Tibial nerve (tissue), 4 donors: ENCODE data around the gene ACKR4. TPM values are rescaled to one million over a fixed set of nuclear protein-coding genes. Genes with fewer than 3 reads are reported as not detected.
"Not testable (repeated sequence)": the region's sequence is repeated elsewhere in the genome, so short reads cannot be mapped to it uniquely, and the experiment has no call there.

ENCODE experiments used
- DNase-seq, 2 donors: peaks; one replicate each; pipeline ENCODE4 v3.0.0-alpha.2; 2019; ENCODE audit warnings: low spot score in 2 of 2
- H3K27ac ChIP-seq, 4 donors: fragments of 200-600 bp; sonication (generic) in 3 of 4; one replicate each; pipeline ENCODE4 v1.5.1; 2017 to 2019; ENCODE audit warnings: mild to moderate bottlenecking in 1 of 4
- H3K27me3 ChIP-seq, 2 donors: fragments of 200-600 bp; sonication (generic) in 1 of 2; one replicate each; pipeline versions ENCODE4 v1.5.1 to v1.6.0; 2017 to 2019
- H3K36me3 ChIP-seq, 3 donors: fragments of 200-600 bp; sonication (generic); one replicate each; pipeline ENCODE4 v1.5.1; 2018 to 2019
- H3K4me1 ChIP-seq, 4 donors: fragments of 200-600 bp; sonication (generic) in 3 of 4; one replicate each; pipeline ENCODE4 v1.5.1; 2017 to 2019
- H3K4me3 ChIP-seq, 4 donors: fragments of 200-600 bp; sonication (generic) in 3 of 4; one replicate each; pipeline ENCODE4 v1.5.1; 2017 to 2019; ENCODE audit warnings: mild to moderate bottlenecking in 1 of 4, moderate library complexity in 1 of 4
- H3K9me3 ChIP-seq, 4 donors: fragments of 200-600 bp; sonication (generic) in 3 of 4; one replicate each; pipeline ENCODE4 v1.5.1; 2017 to 2019
- CTCF ChIP-seq, 5 experiments: fragments of 200-600 bp in 3 of 5; fragments of 450-650 bp in 2 of 5; sonication (generic) in 3 of 5; IDR thresholded peaks; one replicate each; pipeline ENCODE4 v1.5.1; 2016 to 2019; ENCODE audit warnings: antibody characterized with exemption in 5 of 5, mild to moderate bottlenecking in 3 of 5, moderate library complexity in 2 of 5
- EP300 ChIP-seq, 2 donors: sonication (generic); formaldehyde crosslinking; IDR thresholded peaks; one replicate each; pipeline ENCODE4 v1.6.1; 2017; ENCODE audit warnings: antibody characterized with exemption in 2 of 2, mild to moderate bottlenecking in 1 of 2
- POLR2A ChIP-seq, 2 donors: fragments of 450-650 bp; IDR thresholded peaks; one replicate each; pipeline ENCODE4 v1.6.1; 2017; ENCODE audit warnings: antibody characterized with exemption in 2 of 2, mild to moderate bottlenecking in 2 of 2, moderate library complexity in 2 of 2
- WGBS, 2 donors: methylation state at CpG; one replicate each; pipeline ENCODE4 v1.1.5; 2018; 5-methylcytosine and 5-hydroxymethylcytosine counted together
- total RNA-seq, 4 donors: library from RNA; depleted of rRNA; stranded (reverse); fragments of >200 nt; gene quantifications; one replicate each; pipeline ENCODE4 v1.1.0, GENCODE V29; 2016

The ACKR4 gene
- total RNA-seq, 4 donors from 2014 or later: 0.22 to 1.0 (median 0.59) TPM; not detected in 1

DNA sequence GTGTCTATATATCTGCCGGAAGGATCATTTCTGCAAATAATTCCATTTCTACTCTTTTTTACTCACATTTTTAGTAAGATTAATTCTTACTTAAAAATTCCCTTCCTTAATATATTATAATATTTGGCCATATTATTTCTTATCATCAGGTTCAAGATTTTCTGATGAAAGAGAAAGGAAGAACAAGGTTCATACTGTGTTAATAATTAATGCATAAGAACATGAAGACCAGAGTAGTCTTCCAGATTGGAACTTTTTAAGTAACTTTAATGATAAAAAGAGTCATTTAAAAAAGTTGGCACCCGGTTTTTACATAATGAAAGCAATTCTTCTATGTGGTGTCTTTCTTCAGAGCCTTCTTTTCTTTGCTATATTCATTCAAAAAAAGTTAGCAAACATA lies 590 bp downstream of the ACKR4 start:
- WGBS, 2 donors: 57% methylated on average over 2 of the region's 2 CpGs

GRCh38 chr3:132598181-132598580 lies 1.1 kb downstream of the ACKR4 start:
- WGBS, 2 donors: 52 to 54% methylated on average over 3 of the region's 3 CpGs
- Histone ChIP-seq H3K4me1 (peaks cover 0 to 12% (median 0%) of the 10 kb centered on the region in 4 donors), H3K4me3 (no peak overlapping the region), H3K27ac (no peak overlapping the region), H3K27me3 (no peaks in the 10 kb centered on the region), H3K9me3 (no peaks in the 10 kb centered on the region), H3K36me3 (peaks cover 0 to 38% (median 0%) of the 10 kb centered on the region in 3 donors)
- no peak for DNase-seq
- TF ChIP-seq CTCF (IDR thresholded peaks at IDR 0.05) (no peak), POLR2A (IDR thresholded peaks at IDR 0.05) (no peak), EP300 (IDR thresholded peaks at IDR 0.05) (no peak)

More for the DNA sequence above, 590 bp downstream of the ACKR4 start:
- TF ChIP-seq CTCF (IDR thresholded peaks at IDR 0.05) (no peak), POLR2A (IDR thresholded peaks at IDR 0.05) (no peak), EP300 (IDR thresholded peaks at IDR 0.05) (no peak)
- Histone ChIP-seq H3K36me3 (peaks cover 0 to 34% (median 0%) of the 10 kb centered on the region in 3 donors), H3K27ac (no peak overlapping the region), H3K9me3 (no peaks in the 10 kb centered on the region), H3K4me3 (no peak overlapping the region), H3K4me1 (peaks cover 0 to 12% (median 0%) of the 10 kb centered on the region in 4 donors), H3K27me3 (no peaks in the 10 kb centered on the region)
- no peak for DNase-seq

DNA sequence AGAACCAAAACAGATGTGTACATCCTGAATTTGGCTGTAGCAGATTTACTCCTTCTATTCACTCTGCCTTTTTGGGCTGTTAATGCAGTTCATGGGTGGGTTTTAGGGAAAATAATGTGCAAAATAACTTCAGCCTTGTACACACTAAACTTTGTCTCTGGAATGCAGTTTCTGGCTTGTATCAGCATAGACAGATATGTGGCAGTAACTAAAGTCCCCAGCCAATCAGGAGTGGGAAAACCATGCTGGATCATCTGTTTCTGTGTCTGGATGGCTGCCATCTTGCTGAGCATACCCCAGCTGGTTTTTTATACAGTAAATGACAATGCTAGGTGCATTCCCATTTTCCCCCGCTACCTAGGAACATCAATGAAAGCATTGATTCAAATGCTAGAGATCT lies 3.5 kb downstream of the ACKR4 start:
- not testable (repeated sequence) for H3K4me3 ChIP-seq, H3K27ac ChIP-seq, H3K4me1 ChIP-seq, H3K27me3 ChIP-seq, H3K9me3 ChIP-seq, DNase-seq
- no CpG with 5 or more reads among the region's 1 CpG for WGBS, 2 donors
- H3K36me3 ChIP-seq: peaks cover 0 to 34% (median 0%) of the 10 kb centered on the region in 3 donors

DNA sequence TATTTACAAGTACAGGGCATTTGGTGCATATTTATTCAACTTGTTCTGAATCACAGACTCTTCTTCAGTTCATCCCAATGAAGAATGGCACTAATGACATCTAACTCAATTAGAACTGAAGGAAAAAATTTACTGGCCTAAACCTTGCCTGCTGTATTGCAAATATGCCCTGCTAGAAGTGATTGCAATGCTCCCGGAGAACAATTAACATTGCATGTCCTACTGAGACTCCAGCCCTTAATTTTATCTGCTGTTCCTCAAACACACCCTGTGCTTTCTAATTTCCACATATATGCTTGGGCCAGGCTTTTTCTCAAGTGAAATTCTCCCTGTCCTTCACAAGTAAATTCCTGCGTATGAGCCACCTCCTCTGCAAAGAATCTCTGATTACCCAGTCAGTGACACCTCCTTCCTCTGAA lies 8.3 kb downstream of the ACKR4 start:
- H3K27ac ChIP-seq: no peak overlapping the region
- DNase-seq: no peak
- 79 to 89% methylated on average over 2 of the region's 2 CpGs for WGBS, 2 donors

DNA sequence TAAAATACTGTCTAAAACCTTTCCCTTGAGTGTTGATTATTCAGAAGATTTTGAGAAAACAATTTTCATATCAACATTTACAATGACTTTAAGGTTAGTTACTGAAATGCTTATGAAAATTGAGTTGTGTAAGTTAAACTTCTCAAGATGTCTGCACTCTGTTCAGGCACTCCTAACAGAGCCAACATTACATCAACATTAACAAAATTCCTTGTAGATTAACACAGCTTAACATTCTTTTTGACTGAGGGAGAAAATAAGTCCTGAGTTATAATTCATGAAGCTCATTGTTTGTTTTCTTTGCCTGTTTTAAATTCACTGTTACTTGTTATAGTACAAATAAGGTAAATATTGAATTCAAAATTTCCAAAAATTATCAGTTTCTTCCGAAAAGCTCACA lies 9.0 kb downstream of the ACKR4 start:
- no peak for DNase-seq
- H3K36me3 ChIP-seq: peaks cover 0 to 49% (median 0%) of the 10 kb centered on the region in 3 donors
- WGBS, 2 donors: 54 to 57% methylated on average over 1 of the region's 1 CpG
- H3K27ac ChIP-seq: no peak overlapping the region
- H3K4me3 ChIP-seq: no peak overlapping the region
- H3K27me3 ChIP-seq: no peaks in the 10 kb centered on the region
- TF ChIP-seq CTCF (IDR thresholded peaks at IDR 0.05) (no peak), POLR2A (IDR thresholded peaks at IDR 0.05) (no peak), EP300 (IDR thresholded peaks at IDR 0.05) (no peak)
- H3K4me1 ChIP-seq: peaks cover 0 to 10% (median 0%) of the 10 kb centered on the region in 4 donors
- H3K9me3 ChIP-seq: peaks cover 0 to 12% (median 0%) of the 10 kb centered on the region in 4 donors

More for the DNA sequence above, 8.3 kb downstream of the ACKR4 start:
- Histone ChIP-seq H3K4me3 (no peak overlapping the region), H3K27me3 (no peaks in the 10 kb centered on the region), H3K36me3 (peaks cover 0 to 49% (median 0%) of the 10 kb centered on the region in 3 donors), H3K4me1 (peaks cover 0 to 10% (median 0%) of the 10 kb centered on the region in 4 donors), H3K9me3 (peaks cover 0 to 12% (median 0%) of the 10 kb centered on the region in 4 donors)
- no peak for TF ChIP-seq EP300 (IDR thresholded peaks at IDR 0.05)
- no peak for TF ChIP-seq CTCF (IDR thresholded peaks at IDR 0.05)
- TF ChIP-seq POLR2A (IDR thresholded peaks at IDR 0.05): no peak

- H3K27ac ChIP-seq, H3K4me1 ChIP-seq, DNase-seq, H3K27me3 ChIP-seq, H3K4me3 ChIP-seq: not testable (repeated sequence)
- Histone ChIP-seq H3K36me3 (peaks cover 0 to 49% (median 0%) of the 10 kb centered on the region in 3 donors), H3K9me3 (peaks cover 0 to 12% (median 0%) of the 10 kb centered on the region in 4 donors)
- WGBS, 2 donors: 76 to 87% methylated on average over 7 to 8 of the region's 8 CpGs
Measured at GRCh38 chr3:132606620-132607019, 9.6 kb downstream of the ACKR4 start.

GRCh38 chr3:132615301-132615700 lies 18.2 kb downstream of the ACKR4 start:
- not testable (repeated sequence) for H3K27me3 ChIP-seq, H3K27ac ChIP-seq, H3K9me3 ChIP-seq, H3K4me3 ChIP-seq, H3K4me1 ChIP-seq, DNase-seq
- H3K36me3 ChIP-seq: peaks cover 0 to 48% (median 0%) of the 10 kb centered on the region in 3 donors
- WGBS, 2 donors: 92 to 99% methylated on average over 3 of the region's 3 CpGs
